GM23248 (cell line): ENCODE data around the gene TAS2R10. TPM values are rescaled to one million over a fixed set of nuclear protein-coding genes. Genes with fewer than 3 reads are reported as not detected.

ENCODE experiments used
- DNase-seq: peaks from one replicate; pipeline ENCODE4 v3.0.0-alpha.2; 2015
- H2AFZ ChIP-seq: fragments of 200-600 bp; sonication (generic); 2 replicates; pipeline ENCODE4 v1.6.1; 2016; ENCODE audit warnings: antibody characterized with exemption
- H3F3A ChIP-seq: fragments of 200-600 bp; sonication (generic); 2 replicates; pipeline ENCODE4 v1.6.1; 2016; ENCODE audit warnings: mild to moderate bottlenecking, antibody characterized with exemption, mixed run types; ENCODE audit not compliant: insufficient read depth
- H3K27ac ChIP-seq: fragments of 200-600 bp; sonication (generic); 2 replicates; pipeline ENCODE4 v1.5.1; 2016; ENCODE audit warnings: mild to moderate bottlenecking
- H3K27me3 ChIP-seq: fragments of 200-600 bp; sonication (generic); replicated peaks from 2 replicates; pipeline ENCODE4 v1.6.1; 2016; ENCODE audit warnings: mild to moderate bottlenecking; ENCODE audit not compliant: insufficient read depth
- H3K36me3 ChIP-seq: fragments of 200-600 bp; sonication (generic); 2 replicates; pipeline ENCODE4 v1.6.1; 2016; ENCODE audit warnings: low read depth, mild to moderate bottlenecking
- H3K4me1 ChIP-seq: fragments of 200-600 bp; sonication (generic); 2 replicates; pipeline ENCODE4 v1.6.1; 2016; ENCODE audit warnings: mild to moderate bottlenecking; ENCODE audit not compliant: insufficient read depth
- H3K4me2 ChIP-seq: fragments of 200-600 bp; sonication (generic); one replicate; pipeline ENCODE4 v1.6.1; 2016; ENCODE audit warnings: mild to moderate bottlenecking; ENCODE audit not compliant: unreplicated experiment
- H3K4me3 ChIP-seq: fragments of 200-600 bp; sonication (generic); 2 replicates; pipeline ENCODE4 v1.5.1; 2016; ENCODE audit warnings: mild to moderate bottlenecking
- H3K79me2 ChIP-seq: fragments of 200-600 bp; sonication (generic); 2 replicates; pipeline ENCODE4 v1.6.1; 2016; ENCODE audit warnings: mild to moderate bottlenecking; ENCODE audit not compliant: insufficient read depth
- H3K9ac ChIP-seq: fragments of 200-600 bp; sonication (generic); 2 replicates; pipeline ENCODE4 v1.6.1; 2016; ENCODE audit warnings: mild to moderate bottlenecking
- H3K9me2 ChIP-seq: fragments of 200-600 bp; sonication (generic); 2 replicates; pipeline ENCODE4 v1.6.1; 2016; ENCODE audit warnings: mixed run types, mild to moderate bottlenecking, moderate library complexity; ENCODE audit not compliant: insufficient read depth
- H3K9me3 ChIP-seq: fragments of 200-600 bp; sonication (generic); one replicate; pipeline ENCODE4 v1.6.1; 2017; ENCODE audit warnings: low read depth
- H4K20me1 ChIP-seq: fragments of 200-600 bp; sonication (generic); 2 replicates; pipeline ENCODE4 v1.6.0; 2016; ENCODE audit not compliant: insufficient read depth
- EZH2 ChIP-seq: fragments of 200-600 bp; sonication (generic); IDR thresholded peaks from 2 replicates; pipeline ENCODE4 v1.6.1; 2018; ENCODE audit warnings: antibody characterized with exemption, mild to moderate bottlenecking; ENCODE audit not compliant: insufficient read depth, poor library complexity, severe bottlenecking
- EZH2phosphoT487 ChIP-seq: fragments of 200-600 bp; sonication (generic); IDR thresholded peaks from 2 replicates; pipeline ENCODE4 v1.6.1; 2018; ENCODE audit warnings: antibody characterized with exemption, moderate library complexity, mild to moderate bottlenecking, low read depth; ENCODE audit not compliant: insufficient read depth
- WGBS, 2 experiments: methylation state at CpG; one replicate each; pipeline ENCODE4 v1.1.6; 2015 to 2017; ENCODE audit warnings: low lambda C conversion rate in 2 of 2, low coverage in 1 of 2; ENCODE audit errors: missing lambda C conversion rate in 2 of 2; 5-methylcytosine and 5-hydroxymethylcytosine counted together
- in situ Hi-C: fragments of 300-500 bp; cut with MboI; formaldehyde crosslinking; loops from 2 replicates; pipeline ENCODE4 v1.15.0; 2020
- polyA plus RNA-seq: library from polyadenylated mRNA; unstranded; fragments of >200 nt; fragmentation: Nextera tagmentation; extraction: Ambion mirVana; gene quantifications from 2 replicates; pipeline ENCODE4 v1.2.1, GENCODE V29; 2016
- total RNA-seq: library from RNA; depleted of rRNA; stranded (reverse); fragments of >200 nt; shearing (Covaris generic); gene quantifications from 2 replicates; pipeline ENCODE4 v1.2.3, GENCODE V29; 2014

The TAS2R10 gene
- total and polyA plus RNA-seq, 2 experiments from 2014 or later, result not detected

DNA sequence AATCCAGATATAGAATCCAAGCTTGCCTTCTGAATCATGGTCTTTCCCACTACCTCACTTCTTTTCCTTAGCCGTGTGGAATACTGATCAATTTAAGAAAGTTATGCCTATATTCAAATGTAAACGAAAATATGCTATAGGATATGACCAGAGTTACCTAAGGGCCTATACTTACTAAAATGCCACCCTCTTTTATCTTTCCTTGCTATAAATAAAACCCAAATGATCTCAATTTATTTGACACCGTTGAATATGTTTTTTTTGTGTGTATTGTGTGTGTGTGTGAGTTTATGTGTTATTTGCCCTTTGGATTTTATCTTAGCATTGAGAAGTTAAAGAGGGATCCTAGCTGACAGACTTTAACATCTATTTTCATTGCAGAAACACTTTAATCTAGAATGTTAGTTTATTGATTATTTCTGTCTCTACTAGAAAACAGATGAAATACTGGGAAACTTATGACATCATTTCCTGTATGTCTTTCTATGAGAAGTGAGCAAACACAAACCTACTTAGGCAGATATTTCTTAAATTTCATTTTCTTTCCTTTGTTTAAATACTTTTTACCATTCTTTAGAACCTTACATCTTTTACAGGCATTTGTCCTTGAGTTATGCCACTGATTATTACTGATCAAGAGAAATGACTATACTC lies 14.1 kb downstream of the TAS2R10 start:
- Histone ChIP-seq H3K4me2 (no peak overlapping the region), H3K9me3 (no peaks in the 10 kb centered on the region), H3K36me3 (no peaks in the 10 kb centered on the region), H3K4me1 (no peaks in the 10 kb centered on the region), H3K79me2 (no peaks in the 10 kb centered on the region), H3K9ac (no peak overlapping the region), H2AFZ (no peak overlapping the region), H3K27me3 (no peaks in the 10 kb centered on the region), H3K27ac (no peak overlapping the region), H3K4me3 (no peak overlapping the region), H3K9me2 (no peaks in the 10 kb centered on the region), H3F3A (no peaks in the 10 kb centered on the region), H4K20me1 (no peaks in the 10 kb centered on the region)
- in situ Hi-C loops, result no loop called here
- TF ChIP-seq EZH2phosphoT487, result no peak
- 62 to 63% methylated on average over 3 of the region's 3 CpGs for WGBS, 2 experiments
- no peak for DNase-seq

DNA sequence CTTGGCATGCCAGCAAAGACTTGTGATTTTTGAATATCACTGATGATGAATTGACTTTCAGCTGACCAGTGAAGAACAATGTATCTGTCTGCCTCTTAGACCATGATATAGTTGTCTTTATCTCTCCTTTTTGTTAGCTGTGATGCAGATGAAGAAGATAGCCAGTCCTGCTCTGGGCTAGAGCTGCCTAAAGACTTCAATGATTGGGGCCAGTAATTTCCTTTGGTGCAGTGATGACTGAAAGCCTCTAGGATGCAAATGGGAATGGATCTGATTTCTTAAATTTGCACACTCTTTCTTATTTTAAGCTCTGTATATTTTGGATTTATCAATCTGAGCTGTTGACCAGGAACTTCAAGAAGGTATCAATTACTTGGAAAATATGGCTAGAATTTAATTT lies 16.1 kb downstream of the TAS2R10 start, which contains the start of gene TAS2R9:
Gene TAS2R9, minus strand, starts transcription at position 101 of the 400 bp plus-strand sequence. Its CDS starts 93 bp downstream, at position 8.
- Histone ChIP-seq H3K4me3 (no peak within 1 kb of the TSS), H3K4me2 (no peak within 1 kb of the TSS), H3F3A (no peaks in the 10 kb centered on the region), H3K27me3 (no peaks in the 10 kb centered on the region), H3K9me3 (no peaks in the 10 kb centered on the region), H4K20me1 (no peaks in the 10 kb centered on the region), H2AFZ (no peak within 1 kb of the TSS), H3K9me2 (no peaks in the 10 kb centered on the region), H3K9ac (no peak within 1 kb of the TSS), H3K4me1 (no peaks in the 10 kb centered on the region), H3K79me2 (no peaks in the 10 kb centered on the region), H3K27ac (no peak within 1 kb of the TSS), H3K36me3 (no peaks in the 10 kb centered on the region)
- in situ Hi-C loops, result no loop called here
- no peak for DNase-seq
- TF ChIP-seq EZH2 (no peak), EZH2phosphoT487 (no peak)

GRCh38 chr12:10807186-10807585 lies 19.0 kb downstream of the TAS2R10 start, which contains the start of gene TAS2R8:
Gene TAS2R8 (minus strand): TSS chr12:10807286. CDS start chr12:10806980, 306 bp downstream.
- no peak for DNase-seq
- Histone ChIP-seq H4K20me1 (no peaks in the 10 kb centered on the region), H3K9ac (no peak within 1 kb of the TSS), H3K4me2 (no peak within 1 kb of the TSS), H3F3A (no peaks in the 10 kb centered on the region), H3K9me2 (no peaks in the 10 kb centered on the region), H3K79me2 (no peaks in the 10 kb centered on the region), H3K4me1 (no peaks in the 10 kb centered on the region), H3K27me3 (no peaks in the 10 kb centered on the region), H3K36me3 (no peaks in the 10 kb centered on the region), H3K27ac (no peak within 1 kb of the TSS), H3K4me3 (no peak within 1 kb of the TSS), H2AFZ (no peak within 1 kb of the TSS), H3K9me3 (no peaks in the 10 kb centered on the region)
- TF ChIP-seq EZH2phosphoT487 (no peak), EZH2 (no peak)
- 7 to 12% methylated on average over 1 of the region's 1 CpG for WGBS, 2 experiments
- in situ Hi-C loops, result no loop called here

- TF ChIP-seq EZH2phosphoT487, result no peak
- no peak for TF ChIP-seq EZH2
- Histone ChIP-seq H2AFZ (no peak within 1 kb of the TSS), H4K20me1 (no peaks in the 10 kb centered on the region), H3K4me1 (no peaks in the 10 kb centered on the region), H3K79me2 (no peaks in the 10 kb centered on the region), H3K27ac (no peak within 1 kb of the TSS), H3K9me2 (no peaks in the 10 kb centered on the region), H3K36me3 (no peaks in the 10 kb centered on the region), H3K9me3 (no peaks in the 10 kb centered on the region), H3K9ac (no peak within 1 kb of the TSS), H3K4me3 (no peak within 1 kb of the TSS), H3F3A (no peaks in the 10 kb centered on the region), H3K27me3 (0 out of 2 replicates have a peak, but pooled peaks cover 7% of the 10 kb centered on the region), H3K4me2 (no peak within 1 kb of the TSS)
- in situ Hi-C loops, result no loop called here
- DNase-seq, result no peak
- WGBS, 2 experiments, result 32 to 38% methylated on average over 4 of the region's 4 CpGs
These were observed 23.6 kb downstream of the TAS2R10 start, which contains the start of gene TAS2R7 for GRCh38 chr12:10802587-10802986. Gene TAS2R7 (minus strand): TSS chr12:10802627. CDS start chr12:10802570, 57 bp downstream.

- H3K4me2 ChIP-seq, result no peak overlapping the region
- no peak overlapping the region for H3K9ac ChIP-seq
- no peaks in the 10 kb centered on the region for H3K4me1 ChIP-seq
- no peaks in the 10 kb centered on the region for H3K36me3 ChIP-seq
- H3K79me2 ChIP-seq, result no peaks in the 10 kb centered on the region
- H4K20me1 ChIP-seq, result no peaks in the 10 kb centered on the region
- no peaks in the 10 kb centered on the region for H3F3A ChIP-seq
- no peak for DNase-seq
- no peak for TF ChIP-seq EZH2
- TF ChIP-seq EZH2phosphoT487, result no peak
- H2AFZ ChIP-seq, result no peak overlapping the region
- in situ Hi-C loops, result no loop called here
- 0 out of 2 replicates have a peak, but pooled peaks cover 7% of the 10 kb centered on the region for H3K27me3 ChIP-seq
- H3K4me3 ChIP-seq, result no peak overlapping the region
- 30 to 35% methylated on average over 5 of the region's 5 CpGs for WGBS, 2 experiments
- H3K9me3 ChIP-seq, result no peaks in the 10 kb centered on the region
- no peaks in the 10 kb centered on the region for H3K9me2 ChIP-seq
- no peak overlapping the region for H3K27ac ChIP-seq
These were observed 24.4 kb downstream of the TAS2R10 start for GRCh38 chr12:10801741-10802140.
